ENCODE results near the gene GCNT2.

GRCh38 chr6:10644225-10644624 is 123.1 kb downstream of the GCNT2 start:
- TF ChIP-seq POLR2A (IDR thresholded peaks at IDR 0.05) (no peak), CTCF (IDR thresholded peaks at IDR 0.05) (no peak)
